ENCODE results near the gene TOB1.

DNA sequence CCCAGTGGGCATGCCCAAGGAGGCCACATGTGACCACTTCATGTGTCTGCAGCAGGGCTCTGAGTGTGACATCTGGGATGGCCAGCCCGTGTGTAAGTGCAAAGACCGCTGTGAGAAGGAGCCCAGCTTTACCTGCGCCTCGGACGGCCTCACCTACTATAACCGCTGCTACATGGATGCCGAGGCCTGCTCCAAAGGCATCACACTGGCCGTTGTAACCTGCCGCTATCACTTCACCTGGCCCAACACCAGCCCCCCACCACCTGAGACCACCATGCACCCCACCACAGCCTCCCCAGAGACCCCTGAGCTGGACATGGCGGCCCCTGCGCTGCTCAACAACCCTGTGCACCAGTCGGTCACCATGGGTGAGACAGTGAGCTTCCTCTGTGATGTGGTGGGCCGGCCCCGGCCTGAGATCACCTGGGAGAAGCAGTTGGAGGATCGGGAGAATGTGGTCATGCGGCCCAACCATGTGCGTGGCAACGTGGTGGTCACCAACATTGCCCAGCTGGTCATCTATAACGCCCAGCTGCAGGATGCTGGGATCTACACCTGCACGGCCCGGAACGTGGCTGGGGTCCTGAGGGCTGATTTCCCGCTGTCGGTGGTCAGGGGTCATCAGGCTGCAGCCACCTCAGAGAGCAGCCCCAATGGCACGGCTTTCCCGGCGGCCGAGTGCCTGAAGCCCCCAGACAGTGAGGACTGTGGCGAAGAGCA, 26.4 kb downstream of the TOB1 start:
- TF ChIP-seq, protein P1, sequence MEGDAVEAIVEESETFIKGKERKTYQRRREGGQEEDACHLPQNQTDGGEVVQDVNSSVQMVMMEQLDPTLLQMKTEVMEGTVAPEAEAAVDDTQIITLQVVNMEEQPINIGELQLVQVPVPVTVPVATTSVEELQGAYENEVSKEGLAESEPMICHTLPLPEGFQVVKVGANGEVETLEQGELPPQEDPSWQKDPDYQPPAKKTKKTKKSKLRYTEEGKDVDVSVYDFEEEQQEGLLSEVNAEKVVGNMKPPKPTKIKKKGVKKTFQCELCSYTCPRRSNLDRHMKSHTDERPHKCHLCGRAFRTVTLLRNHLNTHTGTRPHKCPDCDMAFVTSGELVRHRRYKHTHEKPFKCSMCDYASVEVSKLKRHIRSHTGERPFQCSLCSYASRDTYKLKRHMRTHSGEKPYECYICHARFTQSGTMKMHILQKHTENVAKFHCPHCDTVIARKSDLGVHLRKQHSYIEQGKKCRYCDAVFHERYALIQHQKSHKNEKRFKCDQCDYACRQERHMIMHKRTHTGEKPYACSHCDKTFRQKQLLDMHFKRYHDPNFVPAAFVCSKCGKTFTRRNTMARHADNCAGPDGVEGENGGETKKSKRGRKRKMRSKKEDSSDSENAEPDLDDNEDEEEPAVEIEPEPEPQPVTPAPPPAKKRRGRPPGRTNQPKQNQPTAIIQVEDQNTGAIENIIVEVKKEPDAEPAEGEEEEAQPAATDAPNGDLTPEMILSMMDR (optimal IDR thresholded peaks at IDR 0.05 in 1 of 3, IDR thresholded peaks at IDR 0.05 in 1 of 3, conservative IDR thresholded peaks at IDR 0.05 in 1 of 3; ENCODE audit: extremely low read depth in 1 of 3, insufficient read depth in 2 of 3, low read length in 3 of 3): no peak
- TF ChIP-seq EZH2 (IDR thresholded peaks at IDR 0.05; ENCODE audit: low read length): no peak
